ENCODE results near the gene LAMA3. TPM values are rescaled to one million over a fixed set of nuclear protein-coding genes. Genes with fewer than 3 reads are reported as not detected.
A peak's percentile ranks its signal among the peaks of the same experiment; 100 is the strongest.

Gene LAMA3
- total and polyA plus RNA-seq, 2 experiments from 2014 or later = 3.9 to 4.9 TPM

- Histone ChIP-seq H3K27ac (ENCODE audit: low read depth) (no peak overlapping the region), H3K4me3 (no peak overlapping the region), H2AFZ (no peak overlapping the region), H3K4me1 (ENCODE audit: insufficient read depth) (no peaks in the 10 kb centered on the region; the same call in 1 of the 2 replicates), H3K36me3 (ENCODE audit: insufficient read depth) (no peaks in the 10 kb centered on the region), H3K4me2 (no peak overlapping the region), H4K20me1 (replicated peaks; ENCODE audit: insufficient read depth) (no peaks in the 10 kb centered on the region), H3K27me3 (ENCODE audit: insufficient read depth) (no peaks in the 10 kb centered on the region), H3K79me2 (replicated peaks; ENCODE audit: insufficient read depth) (no peaks in the 10 kb centered on the region), H3F3A (replicated peaks; ENCODE audit: low read depth) (no peaks in the 10 kb centered on the region), H3K9me2 (ENCODE audit: insufficient read depth) (no peaks in the 10 kb centered on the region; the same call in 1 of the 2 replicates)
- TF ChIP-seq ZNF114 (CRISPR knock-in tag; IDR thresholded peaks at IDR 0.05) = no peak
- TF ChIP-seq ETS1 (IDR thresholded peaks at IDR 0.05) = no peak
- no peak for TF ChIP-seq EZH2 (IDR thresholded peaks at IDR 0.05; ENCODE audit: low read depth, unreplicated experiment)
- TF ChIP-seq REST (IDR thresholded peaks at IDR 0.05; ENCODE audit: unreplicated experiment) = no peak
- no peak for TF ChIP-seq CTCF (conservative IDR thresholded peaks at IDR 0.05; ENCODE audit: low read depth in 2 of 2)
- no peak for TF ChIP-seq NANOG (IDR thresholded peaks at IDR 0.05; ENCODE audit: borderline replicate concordance)
- TF ChIP-seq EZH2phosphoT487 (IDR thresholded peaks at IDR 0.05; ENCODE audit: unreplicated experiment) = no peak
- peaks cover 3% of the 10 kb centered on the region for H3K27me3 Mint-ChIP-seq (ENCODE audit: insufficient read depth, low read depth, poor library complexity)
- H3K36me3 Mint-ChIP-seq (ENCODE audit: low read depth) = no peaks in the 10 kb centered on the region
- no peak overlapping the region for H3K27ac Mint-ChIP-seq
- no peak overlapping the region for H3K4me3 Mint-ChIP-seq
- H3K4me1 Mint-ChIP-seq = peaks cover 11% of the 10 kb centered on the region; the same call in 2 of the 3 replicates
- no peak for DNase-seq (ENCODE audit: low spot score)
- H3K9me3 Mint-ChIP-seq = no peaks in the 10 kb centered on the region
- no peak for ATAC-seq
Measured at GRCh38 chr18:23897733-23898132, 208.5 kb downstream of the LAMA3 start.

- no peaks in the 10 kb centered on the region for H3K36me3 ChIP-seq (ENCODE audit: insufficient read depth)
- no peak overlapping the region for H2AFZ ChIP-seq
- H3K9me3 Mint-ChIP-seq = no peaks in the 10 kb centered on the region
- no peak overlapping the region for H3K4me3 ChIP-seq
- no peaks in the 10 kb centered on the region; the same call in 1 of the 2 replicates for H3K4me1 ChIP-seq (ENCODE audit: insufficient read depth)
- H3F3A ChIP-seq (replicated peaks; ENCODE audit: low read depth) = no peaks in the 10 kb centered on the region
- no peaks in the 10 kb centered on the region for H3K36me3 Mint-ChIP-seq (ENCODE audit: low read depth)
- peak overlapping the region; percentile 18; the same call in 1 of the 2 replicates for H3K4me2 ChIP-seq
- H3K27me3 Mint-ChIP-seq (ENCODE audit: insufficient read depth, low read depth, poor library complexity) = peaks cover 3% of the 10 kb centered on the region
- DNase-seq (ENCODE audit: low spot score) (peak; percentile 54), ATAC-seq (peak; percentile 59)
- no peak overlapping the region for H3K27ac ChIP-seq (ENCODE audit: low read depth)
- no peaks in the 10 kb centered on the region for H4K20me1 ChIP-seq (replicated peaks; ENCODE audit: insufficient read depth)
- no peaks in the 10 kb centered on the region; the same call in 1 of the 2 replicates for H3K9me2 ChIP-seq (ENCODE audit: insufficient read depth)
- H3K4me3 Mint-ChIP-seq = no peak overlapping the region
- no peaks in the 10 kb centered on the region for H3K27me3 ChIP-seq (ENCODE audit: insufficient read depth)
- no peaks in the 10 kb centered on the region for H3K79me2 ChIP-seq (replicated peaks; ENCODE audit: insufficient read depth)
- H3K4me1 Mint-ChIP-seq = peaks cover 8% of the 10 kb centered on the region; the same call in 2 of the 3 replicates
- H3K27ac Mint-ChIP-seq = no peak overlapping the region
- no peak for TF ChIP-seq JUNB (IDR thresholded peaks at IDR 0.05; ENCODE audit: unreplicated experiment)
- TF ChIP-seq CTCF (conservative IDR thresholded peaks at IDR 0.05; ENCODE audit: low read depth in 2 of 2) = no peak
- TF ChIP-seq REST (IDR thresholded peaks at IDR 0.05; ENCODE audit: unreplicated experiment) = no peak
- no peak for TF ChIP-seq CREB1 (CRISPR knock-in tag; IDR thresholded peaks at IDR 0.05; ENCODE audit: low read depth)
- no peak for TF ChIP-seq EZH2 (IDR thresholded peaks at IDR 0.05; ENCODE audit: low read depth, unreplicated experiment)
- TF ChIP-seq STAT1 (IDR thresholded peaks at IDR 0.05; ENCODE audit: unreplicated experiment) = no peak
- no peak for TF ChIP-seq ZNF331 (CRISPR knock-in tag; IDR thresholded peaks at IDR 0.05; ENCODE audit: low read depth)
Measured at GRCh38 chr18:23900994-23901393, 211.7 kb downstream of the LAMA3 start.
